Lower leg skin (tissue), 3 donors: ENCODE data around the gene BNC2.
"Not testable (repeated sequence)": the region's sequence is repeated elsewhere in the genome, so short reads cannot be mapped to it uniquely, and the experiment has no call there.

Source experiments
- POLR2A ChIP-seq, 2 donors: fragments of 450-650 bp; IDR thresholded peaks; one replicate each; pipeline ENCODE4 v1.6.1; 2016 to 2017; ENCODE audit warnings: antibody characterized with exemption in 2 of 2, mild to moderate bottlenecking in 1 of 2, moderate library complexity in 1 of 2
- TF ChIP-seq, protein P1 (sequence below), 3 donors: fragments of 450-650 bp; IDR thresholded peaks; one replicate each; pipeline ENCODE4 v1.5.1; 2016; ENCODE audit warnings: antibody characterized with exemption in 3 of 3, mild to moderate bottlenecking in 3 of 3, moderate library complexity in 2 of 3

GRCh38 chr9:16908206-16908605 is 37.7 kb upstream of the BNC2 start:
- TF ChIP-seq, protein P1, sequence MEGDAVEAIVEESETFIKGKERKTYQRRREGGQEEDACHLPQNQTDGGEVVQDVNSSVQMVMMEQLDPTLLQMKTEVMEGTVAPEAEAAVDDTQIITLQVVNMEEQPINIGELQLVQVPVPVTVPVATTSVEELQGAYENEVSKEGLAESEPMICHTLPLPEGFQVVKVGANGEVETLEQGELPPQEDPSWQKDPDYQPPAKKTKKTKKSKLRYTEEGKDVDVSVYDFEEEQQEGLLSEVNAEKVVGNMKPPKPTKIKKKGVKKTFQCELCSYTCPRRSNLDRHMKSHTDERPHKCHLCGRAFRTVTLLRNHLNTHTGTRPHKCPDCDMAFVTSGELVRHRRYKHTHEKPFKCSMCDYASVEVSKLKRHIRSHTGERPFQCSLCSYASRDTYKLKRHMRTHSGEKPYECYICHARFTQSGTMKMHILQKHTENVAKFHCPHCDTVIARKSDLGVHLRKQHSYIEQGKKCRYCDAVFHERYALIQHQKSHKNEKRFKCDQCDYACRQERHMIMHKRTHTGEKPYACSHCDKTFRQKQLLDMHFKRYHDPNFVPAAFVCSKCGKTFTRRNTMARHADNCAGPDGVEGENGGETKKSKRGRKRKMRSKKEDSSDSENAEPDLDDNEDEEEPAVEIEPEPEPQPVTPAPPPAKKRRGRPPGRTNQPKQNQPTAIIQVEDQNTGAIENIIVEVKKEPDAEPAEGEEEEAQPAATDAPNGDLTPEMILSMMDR (IDR thresholded peaks at IDR 0.05) = not testable (repeated sequence)
- not testable (repeated sequence) for TF ChIP-seq POLR2A (IDR thresholded peaks at IDR 0.05)
